PFSK-1 (cell line): ENCODE results near the gene AMMECR1.

ENCODE experiments used
- POLR2AphosphoS5 ChIP-seq: IDR thresholded peaks from 2 replicates; pipeline ENCODE4 v1.6.1; 2012; ENCODE audit warnings: low read depth, mild to moderate bottlenecking, control low read depth, low read length, moderate library complexity
- SIN3A ChIP-seq: IDR thresholded peaks from 2 replicates; pipeline ENCODE4 v1.6.1; 2012; ENCODE audit warnings: mild to moderate bottlenecking, low read length, moderate library complexity, borderline replicate concordance; ENCODE audit not compliant: insufficient read depth
- TF ChIP-seq, protein P1 (sequence below), 2 experiments: IDR thresholded peaks; 2 replicates each; pipeline versions ENCODE4 v1.6.1 to v1.8.0; 2011 to 2012; ENCODE audit warnings: low read depth in 2 of 2, low read length in 2 of 2, control low read depth in 1 of 2, inconsistent platforms in 1 of 2, mild to moderate bottlenecking in 1 of 2, moderate library complexity in 1 of 2; ENCODE audit not compliant: insufficient read depth in 1 of 2

DNA sequence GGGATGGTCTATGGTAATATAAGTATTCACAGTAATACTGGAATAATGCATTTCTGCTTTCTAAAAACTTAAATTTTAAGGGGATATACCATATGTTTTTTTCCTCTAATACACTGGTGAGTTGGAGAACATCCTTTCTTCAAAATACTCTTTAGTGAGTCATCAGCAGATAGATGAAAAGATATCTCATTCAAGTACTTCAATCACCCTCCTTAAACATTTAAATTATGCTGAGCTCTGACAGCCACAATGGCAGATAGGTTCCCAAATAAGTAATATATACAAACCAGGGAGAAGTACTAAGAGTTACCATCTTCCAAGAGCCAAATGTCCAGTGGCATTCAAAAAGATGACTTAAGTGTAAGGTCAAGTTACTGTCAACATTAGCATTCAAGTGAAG lies 52.2 kb downstream of the AMMECR1 start:
- TF ChIP-seq POLR2AphosphoS5 = no peak
- TF ChIP-seq, protein P1, sequence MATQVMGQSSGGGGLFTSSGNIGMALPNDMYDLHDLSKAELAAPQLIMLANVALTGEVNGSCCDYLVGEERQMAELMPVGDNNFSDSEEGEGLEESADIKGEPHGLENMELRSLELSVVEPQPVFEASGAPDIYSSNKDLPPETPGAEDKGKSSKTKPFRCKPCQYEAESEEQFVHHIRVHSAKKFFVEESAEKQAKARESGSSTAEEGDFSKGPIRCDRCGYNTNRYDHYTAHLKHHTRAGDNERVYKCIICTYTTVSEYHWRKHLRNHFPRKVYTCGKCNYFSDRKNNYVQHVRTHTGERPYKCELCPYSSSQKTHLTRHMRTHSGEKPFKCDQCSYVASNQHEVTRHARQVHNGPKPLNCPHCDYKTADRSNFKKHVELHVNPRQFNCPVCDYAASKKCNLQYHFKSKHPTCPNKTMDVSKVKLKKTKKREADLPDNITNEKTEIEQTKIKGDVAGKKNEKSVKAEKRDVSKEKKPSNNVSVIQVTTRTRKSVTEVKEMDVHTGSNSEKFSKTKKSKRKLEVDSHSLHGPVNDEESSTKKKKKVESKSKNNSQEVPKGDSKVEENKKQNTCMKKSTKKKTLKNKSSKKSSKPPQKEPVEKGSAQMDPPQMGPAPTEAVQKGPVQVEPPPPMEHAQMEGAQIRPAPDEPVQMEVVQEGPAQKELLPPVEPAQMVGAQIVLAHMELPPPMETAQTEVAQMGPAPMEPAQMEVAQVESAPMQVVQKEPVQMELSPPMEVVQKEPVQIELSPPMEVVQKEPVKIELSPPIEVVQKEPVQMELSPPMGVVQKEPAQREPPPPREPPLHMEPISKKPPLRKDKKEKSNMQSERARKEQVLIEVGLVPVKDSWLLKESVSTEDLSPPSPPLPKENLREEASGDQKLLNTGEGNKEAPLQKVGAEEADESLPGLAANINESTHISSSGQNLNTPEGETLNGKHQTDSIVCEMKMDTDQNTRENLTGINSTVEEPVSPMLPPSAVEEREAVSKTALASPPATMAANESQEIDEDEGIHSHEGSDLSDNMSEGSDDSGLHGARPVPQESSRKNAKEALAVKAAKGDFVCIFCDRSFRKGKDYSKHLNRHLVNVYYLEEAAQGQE (IDR thresholded peaks at IDR 0.05; ENCODE audit: insufficient read depth in 1 of 2, low read depth in 2 of 2, low read length in 2 of 2) = no peak
- no peak for TF ChIP-seq SIN3A
